HepG2 (cell line): Measurements from ENCODE around the gene KCNH8. TPM values are rescaled to one million over a fixed set of nuclear protein-coding genes. Genes with fewer than 3 reads are reported as not detected.

Source experiments
- ATAC-seq: fragments of 200-7000 bp; cut with Tn5 transposase; 3 replicates; pipeline ENCODE4 v1.9.1; 2020; ENCODE audit warnings: mild to moderate bottlenecking, moderate library complexity
- BruUV-seq: library from RNA; stranded (reverse); fragments of 400-500 nt; replicated peaks from 2 replicates; lab custom pipeline; 2021; lab: Mats Ljungman, UMichigan
- CTCF ChIA-PET: fragments of 300-600 bp; formaldehyde crosslinking; extraction: SDS; loops from one replicate; lab custom pipeline; 2021; ENCODE audit warnings: low total read pairs, inconsistent platforms, low intra/inter-chr PET ratio; lab: Yijun Ruan, JAX
- POLR2A ChIA-PET: fragments of 350-600 bp; sonication (Branson Sonifier 250); formaldehyde crosslinking; loops from one replicate; lab custom pipeline; 2020; ENCODE audit warnings: antibody characterized with exemption, inconsistent platforms; lab: Yijun Ruan, JAX
- DNase-seq: peaks from one replicate; pipeline ENCODE4 v3.0.0-alpha.2; 2015; ENCODE audit warnings: low spot score
- FAIRE-seq: peaks from 3 replicates; lab custom pipeline; 2011; peaks lifted over from hg19 to GRCh38; lab: Jason Lieb, UNC
- H2AFZ ChIP-seq: one replicate; pipeline ENCODE4 v1.6.1; 2011; ENCODE audit warnings: low read length, inconsistent platforms
- H3K27ac ChIP-seq: fragments of 300-600 bp; 3 replicates; pipeline ENCODE4 v1.8.0; 2011; ENCODE audit warnings: mixed run types, mild to moderate bottlenecking, mixed read lengths, low read length, inconsistent platforms; ENCODE audit not compliant: insufficient read depth; ENCODE audit errors: extremely low read length
- H3K27me3 ChIP-seq, 2 experiments: fragments of 200-600 bp in 1 of 2; 2 replicates in 1 of 2; 3 replicates in 1 of 2; pipeline versions ENCODE4 v1.6.0 to v1.8.0; 2011; ENCODE audit warnings: low read length in 2 of 2, mild to moderate bottlenecking in 2 of 2, moderate library complexity in 2 of 2, inconsistent platforms in 1 of 2; ENCODE audit not compliant: insufficient read depth in 2 of 2, control insufficient read depth in 1 of 2
- H3K36me3 ChIP-seq, 2 experiments: fragments of 200-600 bp in 1 of 2; replicated peaks in 1 of 2; 2 replicates in 1 of 2; 3 replicates in 1 of 2; pipeline versions ENCODE4 v1.5.1 to v1.8.0; 2011; ENCODE audit warnings: low read length in 2 of 2, inconsistent platforms in 1 of 2; ENCODE audit not compliant: insufficient read depth in 2 of 2, control insufficient read depth in 1 of 2
- H3K4me1 ChIP-seq: 2 replicates; pipeline ENCODE4 v1.5.1; 2012; ENCODE audit warnings: low read length, inconsistent platforms; ENCODE audit not compliant: insufficient read depth
- H3K4me2 ChIP-seq: 2 replicates; pipeline ENCODE4 v1.6.0; 2011; ENCODE audit warnings: low read depth, low read length, inconsistent platforms
- H3K4me3 ChIP-seq, 3 experiments: fragments of 200-600 bp in 1 of 3; sonication (generic), shearing (Covaris generic) in 1 of 3; replicated peaks in 1 of 3; 2 replicates each; pipeline ENCODE4 v1.5.1; 2011 to 2016; ENCODE audit warnings: low read length in 3 of 3, inconsistent platforms in 2 of 3, low read depth in 2 of 3, mild to moderate bottlenecking in 2 of 3, control low read depth in 1 of 3, mixed read lengths in 1 of 3; ENCODE audit not compliant: insufficient read depth in 1 of 3
- H3K79me2 ChIP-seq: one replicate; pipeline ENCODE4 v1.6.1; 2011; ENCODE audit warnings: low read length, inconsistent platforms; ENCODE audit not compliant: insufficient read depth
- H3K9ac ChIP-seq: 2 replicates; pipeline ENCODE4 v1.6.0; 2011; ENCODE audit warnings: mild to moderate bottlenecking, low read depth, low read length, inconsistent platforms; ENCODE audit not compliant: insufficient read depth
- H3K9me3 ChIP-seq: 2 replicates; pipeline ENCODE4 v1.5.1; 2012; ENCODE audit warnings: mild to moderate bottlenecking, low read length
- H4K20me1 ChIP-seq: 2 replicates; pipeline ENCODE4 v1.6.0; 2011; ENCODE audit warnings: inconsistent platforms, mild to moderate bottlenecking, low read length, moderate library complexity; ENCODE audit not compliant: insufficient read depth
- AGO2 ChIP-seq: fragments of 200-400 bp; formaldehyde crosslinking; optimal IDR thresholded peaks from 2 replicates; pipeline ENCODE3; 2017; ENCODE audit warnings: mild to moderate bottlenecking, low read depth, low read length, moderate library complexity
- ATF4 ChIP-seq, 2 experiments: fragments of 450-650 bp in 1 of 2; sonication (generic) in 1 of 2; formaldehyde crosslinking; IDR thresholded peaks; 2 replicates each; pipeline versions ENCODE4 v1.5.0 to v1.8.0; 2020 to 2022; ENCODE audit warnings: mild to moderate bottlenecking in 1 of 2, missing genetic modification reagents in 1 of 2
- ELF1 ChIP-seq: sonication (generic); formaldehyde crosslinking; IDR thresholded peaks from 2 replicates; pipeline ENCODE4 v1.4.0; 2020; ENCODE audit warnings: missing genetic modification reagents
- EP300 ChIP-seq, 3 experiments: sonication (generic) in 1 of 3; formaldehyde crosslinking in 1 of 3; IDR thresholded peaks; 2 replicates each; pipeline versions ENCODE4 v1.5.1 to v1.6.1; 2011 to 2020; ENCODE audit warnings: low read depth in 2 of 3, low read length in 2 of 3, borderline replicate concordance in 1 of 3, improper control_type of control experiment in 1 of 3, mild to moderate bottlenecking in 1 of 3, missing genetic modification reagents in 1 of 3, moderate library complexity in 1 of 3
- ERF ChIP-seq: IDR thresholded peaks from 2 replicates; pipeline ENCODE4 v1.6.1; 2018; ENCODE audit warnings: missing biosample characterization, missing genetic modification reagents
- ESRRA ChIP-seq: sonication (generic); formaldehyde crosslinking; IDR thresholded peaks from 2 replicates; pipeline ENCODE4 v1.5.1; 2020; ENCODE audit warnings: mild to moderate bottlenecking, low read depth, missing genetic modification reagents
- GATAD2A ChIP-seq: IDR thresholded peaks from 2 replicates; pipeline ENCODE4 v1.6.1; 2016
- HIVEP1 ChIP-seq: sonication (generic); formaldehyde crosslinking; IDR thresholded peaks from 2 replicates; pipeline ENCODE4 v1.4.0; 2020; ENCODE audit warnings: mild to moderate bottlenecking, missing genetic modification reagents
- HOXD1 ChIP-seq: sonication (generic); formaldehyde crosslinking; IDR thresholded peaks from 2 replicates; pipeline ENCODE4 v1.5.0; 2020; ENCODE audit warnings: missing genetic modification reagents
- MXD1 ChIP-seq: sonication (generic); formaldehyde crosslinking; IDR thresholded peaks from 2 replicates; pipeline ENCODE4 v1.4.0; 2020; ENCODE audit warnings: mild to moderate bottlenecking, missing genetic modification reagents
- RAD21 ChIP-seq: fragments of 450-650 bp; formaldehyde crosslinking; IDR thresholded peaks from 2 replicates; pipeline ENCODE4 v1.5.0; 2020; ENCODE audit warnings: mild to moderate bottlenecking
- ZNF34 ChIP-seq: sonication (generic); formaldehyde crosslinking; IDR thresholded peaks from 2 replicates; pipeline ENCODE4 v1.4.0; 2020; ENCODE audit warnings: mild to moderate bottlenecking, missing genetic modification reagents, borderline replicate concordance
- ZNF589 ChIP-seq: sonication (generic); formaldehyde crosslinking; conservative IDR thresholded peaks from 2 replicates; pipeline ENCODE4 v1.8.0; 2022; ENCODE audit warnings: mild to moderate bottlenecking, moderate library complexity, missing genetic modification reagents
- ZNF781 ChIP-seq: sonication (generic); formaldehyde crosslinking; IDR thresholded peaks from 2 replicates; pipeline ENCODE4 v1.5.1; 2020; ENCODE audit warnings: borderline replicate concordance, mild to moderate bottlenecking, missing genetic modification reagents; ENCODE audit errors: not compliant biosample characterization
- ZNF790 ChIP-seq: sonication (generic); formaldehyde crosslinking; IDR thresholded peaks from 2 replicates; pipeline ENCODE4 v1.8.0; 2022; ENCODE audit warnings: missing genetic modification reagents, mild to moderate bottlenecking, borderline replicate concordance
- WGBS: methylation state at CpG from one replicate; pipeline ENCODE4 v1.1.6; 2017; ENCODE audit warnings: low lambda C conversion rate; 5-methylcytosine and 5-hydroxymethylcytosine counted together
- in situ Hi-C: cut with HindIII; loops from 2 replicates; pipeline ENCODE4 v1.10.0; 2017; ENCODE audit warnings: low pct_unique_long_range_greater_than_20kb; ENCODE audit not compliant: extremely low pct_ligation_motif_present
- intact Hi-C: fragments of 100-400 bp; cut with micrococcal nuclease; formaldehyde crosslinking; loops from one replicate; pipeline ENCODE4 v1.10.0; 2022; ENCODE audit not compliant: unreplicated experiment
- polyA plus RNA-seq, 8 experiments: library from polyadenylated mRNA; depleted of rRNA in 3 of 8; stranded (reverse) in 7 of 8; unstranded in 1 of 8; fragments of >200 nt; fragmentation: Illumina TruSeq in 4 of 8; extraction: Trizol in 4 of 8; gene quantifications; 2 replicates each; pipeline versions ENCODE4 v1.2.1 to v1.2.3, GENCODE V29; 2011 to 2016; ENCODE audit warnings: low read depth in 4 of 8, missing spikeins in 1 of 8, mixed read lengths in 1 of 8; ENCODE audit not compliant: insufficient read depth in 1 of 8
- total RNA-seq, 5 experiments: library from RNA; depleted of rRNA; stranded (reverse); fragments of >200 nt; fragmentation: Illumina TruSeq; extraction: Trizol; gene quantifications; 2 replicates each; pipeline ENCODE4 v1.2.3, GENCODE V29; 2016; ENCODE audit warnings: low read depth in 1 of 5
- TF ChIP-seq, protein P1 (sequence below): sonication (generic); formaldehyde crosslinking; IDR thresholded peaks from 2 replicates; pipeline ENCODE4 v1.4.0; 2020; ENCODE audit warnings: missing genetic modification reagents

The KCNH8 gene
- total and polyA plus RNA-seq, 2 of the 13 experiments (the other 11 are each of a cell fraction or from before 2014, with no cell fraction given) = 0.04 TPM; not detected in 1

- no peak for TF ChIP-seq RAD21 (CRISPR knock-in tag)
- no peak for TF ChIP-seq ESRRA (CRISPR knock-in tag)
- no peak for TF ChIP-seq ZNF589 (CRISPR knock-in tag)
- TF ChIP-seq ATF4 (CRISPR knock-in tag; IDR thresholded peaks at IDR 0.05) = no peak
- TF ChIP-seq HIVEP1 = no peak
- TF ChIP-seq GATAD2A = no peak
Observed at GRCh38 chr3:19396726-19397125, 248.4 kb downstream of the KCNH8 start (continued).

- no TSS peak for BruUV-seq
- H3K79me2 ChIP-seq = no peaks in the 10 kb centered on the region
- H3K27me3 ChIP-seq = no peaks in the 10 kb centered on the region
- H3K4me1 ChIP-seq = no peaks in the 10 kb centered on the region
- no peaks in the 10 kb centered on the region for H4K20me1 ChIP-seq
- no peak overlapping the region for H2AFZ ChIP-seq
- DNase-seq = no peak
- no peaks in the 10 kb centered on the region for H3K36me3 ChIP-seq
- no peak for TF ChIP-seq ZNF781
- no peak for TF ChIP-seq ELF1 (CRISPR knock-in tag)
- no peak for TF ChIP-seq EP300 (IDR thresholded peaks at IDR 0.05; ENCODE audit: low read depth in 2 of 2, low read length in 2 of 2)
- TF ChIP-seq EP300 (CRISPR knock-in tag; IDR thresholded peaks at IDR 0.05; ENCODE audit: borderline replicate concordance) = no peak
- TF ChIP-seq ERF (CRISPR knock-in tag) = no peak
- TF ChIP-seq, protein P1, sequence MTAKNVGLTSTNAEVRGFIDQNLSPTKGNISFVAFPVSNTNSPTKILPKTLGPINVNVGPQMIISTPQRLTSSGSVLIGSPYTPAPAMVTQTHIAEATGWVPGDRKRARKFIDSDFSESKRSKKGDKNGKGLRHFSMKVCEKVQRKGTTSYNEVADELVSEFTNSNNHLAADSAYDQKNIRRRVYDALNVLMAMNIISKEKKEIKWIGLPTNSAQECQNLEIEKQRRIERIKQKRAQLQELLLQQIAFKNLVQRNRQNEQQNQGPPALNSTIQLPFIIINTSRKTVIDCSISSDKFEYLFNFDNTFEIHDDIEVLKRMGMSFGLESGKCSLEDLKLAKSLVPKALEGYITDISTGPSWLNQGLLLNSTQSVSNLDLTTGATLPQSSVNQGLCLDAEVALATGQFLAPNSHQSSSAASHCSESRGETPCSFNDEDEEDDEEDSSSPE (CRISPR knock-in tag) = no peak
- TF ChIP-seq ZNF34 = no peak
- TF ChIP-seq ZNF790 (CRISPR knock-in tag) = no peak
- no peak for TF ChIP-seq MXD1 (CRISPR knock-in tag)
- TF ChIP-seq AGO2 = no peak
- TF ChIP-seq HOXD1 (CRISPR knock-in tag) = no peak
- in situ Hi-C loops = no loop called here
- 0 out of 2 replicates have a peak, but pooled peaks cover 5% of the 10 kb centered on the region for H3K9me3 ChIP-seq
- WGBS = 0% methylated on average over 1 of the region's 1 CpG
- no peak overlapping the region for H3K9ac ChIP-seq
- FAIRE-seq = no peak
- ChIA-PET POLR2A (no interaction called here), CTCF (no interaction called here)
- H3K4me2 ChIP-seq = no peak overlapping the region
- intact Hi-C loops = no loop called here
- ATAC-seq = no peak
- H3K27ac ChIP-seq = no peak overlapping the region
- H3K4me3 ChIP-seq = no peak overlapping the region
Observed at GRCh38 chr3:19399356-19399755, 251.0 kb downstream of the KCNH8 start.
